SK-N-SH (cell line): ENCODE measurements around the gene STYXL1.

Experiments used
- TF ChIP-seq, protein P1 (sequence below): fragments of 200-600 bp; sonication (generic); IDR thresholded peaks from 2 replicates; pipeline ENCODE4 v1.6.1; 2017; ENCODE audit warnings: antibody characterized with exemption, mild to moderate bottlenecking, moderate library complexity
- TF ChIP-seq, protein P2 (sequence below): fragments of 150-350 bp; IDR thresholded peaks from 2 replicates; pipeline ENCODE4 v1.6.1; 2017; ENCODE audit warnings: antibody characterized with exemption, low read length, low read depth, borderline replicate concordance

DNA sequence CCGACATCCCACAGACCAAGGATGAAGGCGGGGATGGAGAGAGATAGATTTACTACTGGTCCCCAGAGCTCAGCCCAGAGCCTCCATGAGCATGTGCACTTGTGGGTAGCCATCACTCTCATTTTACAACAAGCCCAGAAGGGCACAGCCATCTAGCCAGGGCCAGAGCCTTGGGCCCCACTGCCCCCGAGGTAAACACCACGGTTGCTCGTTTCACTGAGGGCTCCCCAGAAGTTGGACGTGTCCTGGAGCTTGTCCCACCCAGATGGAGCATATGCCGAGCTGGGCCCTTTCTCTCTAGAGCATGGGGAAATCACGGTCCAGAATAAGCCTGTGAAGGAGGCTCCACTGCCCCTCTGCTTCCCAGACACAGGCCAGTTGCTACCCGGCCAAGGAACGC lies 44.4 kb downstream of the STYXL1 start:
- TF ChIP-seq, protein P1, sequence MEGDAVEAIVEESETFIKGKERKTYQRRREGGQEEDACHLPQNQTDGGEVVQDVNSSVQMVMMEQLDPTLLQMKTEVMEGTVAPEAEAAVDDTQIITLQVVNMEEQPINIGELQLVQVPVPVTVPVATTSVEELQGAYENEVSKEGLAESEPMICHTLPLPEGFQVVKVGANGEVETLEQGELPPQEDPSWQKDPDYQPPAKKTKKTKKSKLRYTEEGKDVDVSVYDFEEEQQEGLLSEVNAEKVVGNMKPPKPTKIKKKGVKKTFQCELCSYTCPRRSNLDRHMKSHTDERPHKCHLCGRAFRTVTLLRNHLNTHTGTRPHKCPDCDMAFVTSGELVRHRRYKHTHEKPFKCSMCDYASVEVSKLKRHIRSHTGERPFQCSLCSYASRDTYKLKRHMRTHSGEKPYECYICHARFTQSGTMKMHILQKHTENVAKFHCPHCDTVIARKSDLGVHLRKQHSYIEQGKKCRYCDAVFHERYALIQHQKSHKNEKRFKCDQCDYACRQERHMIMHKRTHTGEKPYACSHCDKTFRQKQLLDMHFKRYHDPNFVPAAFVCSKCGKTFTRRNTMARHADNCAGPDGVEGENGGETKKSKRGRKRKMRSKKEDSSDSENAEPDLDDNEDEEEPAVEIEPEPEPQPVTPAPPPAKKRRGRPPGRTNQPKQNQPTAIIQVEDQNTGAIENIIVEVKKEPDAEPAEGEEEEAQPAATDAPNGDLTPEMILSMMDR = no peak
- TF ChIP-seq, protein P2, sequence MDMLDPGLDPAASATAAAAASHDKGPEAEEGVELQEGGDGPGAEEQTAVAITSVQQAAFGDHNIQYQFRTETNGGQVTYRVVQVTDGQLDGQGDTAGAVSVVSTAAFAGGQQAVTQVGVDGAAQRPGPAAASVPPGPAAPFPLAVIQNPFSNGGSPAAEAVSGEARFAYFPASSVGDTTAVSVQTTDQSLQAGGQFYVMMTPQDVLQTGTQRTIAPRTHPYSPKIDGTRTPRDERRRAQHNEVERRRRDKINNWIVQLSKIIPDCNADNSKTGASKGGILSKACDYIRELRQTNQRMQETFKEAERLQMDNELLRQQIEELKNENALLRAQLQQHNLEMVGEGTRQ = no peak
